A549 (cell line): ENCODE results near the gene ABCC6. TPM values are rescaled to one million over a fixed set of nuclear protein-coding genes. Genes with fewer than 3 reads are reported as not detected.

Source experiments
- ATAC-seq, 2 experiments: fragments of 200-7000 bp in 1 of 2; fragments of >200 bp in 1 of 2; cut with Nextera tagmentation in 1 of 2; cut with Tn5 transposase in 1 of 2; 3 replicates each; pipeline versions ENCODE4 v1.8.0 to v1.9.1; 2018 to 2020; ENCODE audit warnings: mild to moderate bottlenecking in 1 of 2, moderate library complexity in 1 of 2
- CTCF ChIA-PET: fragments of 300-600 bp; sonication (Branson Sonifier 250); formaldehyde crosslinking; extraction: SDS; loops from one replicate; lab custom pipeline; 2021; ENCODE audit warnings: antibody characterized with exemption, inconsistent platforms; lab: Yijun Ruan, JAX
- POLR2A ChIA-PET: fragments of 350-600 bp; formaldehyde crosslinking; extraction: SDS; loops from one replicate; lab custom pipeline; 2021; ENCODE audit warnings: antibody characterized with exemption, inconsistent platforms; lab: Yijun Ruan, JAX
- DNase-seq, 2 experiments: peaks; one replicate each; pipeline versions ENCODE4 v3.0.0 to v3.0.0-alpha.2; 2011 to 2016; ENCODE audit warnings: low read depth in 1 of 2, low spot score in 1 of 2
- FAIRE-seq: peaks from 2 replicates; lab custom pipeline; 2011; peaks lifted over from hg19 to GRCh38; lab: Jason Lieb, UNC
- H3K27ac ChIP-seq, 2 experiments: fragments of >200 bp; sonication (Bioruptor Twin); formaldehyde crosslinking; 3 replicates each; pipeline ENCODE4 v1.5.1; 2016 to 2017
- H3K4me1 ChIP-seq: fragments of >200 bp; sonication (Bioruptor Twin); formaldehyde crosslinking; 3 replicates; pipeline ENCODE4 v1.6.1; 2016
- H3K4me2 ChIP-seq: fragments of >200 bp; sonication (Bioruptor Twin); formaldehyde crosslinking; 3 replicates; pipeline ENCODE4 v1.6.1; 2016
- H3K4me3 ChIP-seq: fragments of >200 bp; sonication (Bioruptor Twin); formaldehyde crosslinking; 3 replicates; pipeline ENCODE4 v1.5.1; 2016
- H3K9me3 ChIP-seq: fragments of >200 bp; sonication (Bioruptor Twin); formaldehyde crosslinking; 3 replicates; pipeline ENCODE4 v1.6.1; 2016
- ATOH8 ChIP-seq: fragments of 250-450 bp; sonication (Bioruptor Pico); IDR thresholded peaks from 2 replicates; pipeline ENCODE4 v1.5.0; 2020; ENCODE audit warnings: low read depth, mild to moderate bottlenecking, moderate library complexity
- BCL3 ChIP-seq: fragments of >200 bp; sonication (Bioruptor Twin); formaldehyde crosslinking; IDR thresholded peaks from 3 replicates; pipeline ENCODE4 v1.6.1; 2016
- CBX8 ChIP-seq: fragments of 200-600 bp; sonication (generic); IDR thresholded peaks from 2 replicates; pipeline ENCODE4 v1.6.1; 2016
- CHD4 ChIP-seq: fragments of 200-600 bp; sonication (generic); IDR thresholded peaks from 2 replicates; pipeline ENCODE4 v1.6.1; 2016; ENCODE audit warnings: antibody characterized with exemption, mild to moderate bottlenecking, borderline replicate concordance
- EHMT2 ChIP-seq: fragments of 200-600 bp; sonication (generic); IDR thresholded peaks from 2 replicates; pipeline ENCODE4 v1.6.1; 2016; ENCODE audit warnings: antibody characterized with exemption, low read depth, mild to moderate bottlenecking, moderate library complexity
- ELK1 ChIP-seq: fragments of 150-350 bp; IDR thresholded peaks from 2 replicates; pipeline ENCODE4 v1.6.1; 2014; ENCODE audit warnings: low read depth, mild to moderate bottlenecking, low read length
- HES2 ChIP-seq: fragments of >200 bp; sonication (Bioruptor Twin); formaldehyde crosslinking; IDR thresholded peaks from 2 replicates; pipeline ENCODE4 v1.6.1; 2016
- HOXB5 ChIP-seq: fragments of 250-450 bp; sonication (Bioruptor Pico); IDR thresholded peaks from 2 replicates; pipeline ENCODE4 v1.5.0; 2020; ENCODE audit warnings: mild to moderate bottlenecking, moderate library complexity
- KDM5A ChIP-seq: fragments of 200-600 bp; sonication (generic); IDR thresholded peaks from 2 replicates; pipeline ENCODE4 v1.6.1; 2016; ENCODE audit warnings: antibody characterized with exemption, mild to moderate bottlenecking
- MAFK ChIP-seq: fragments of 450-650 bp; IDR thresholded peaks from 2 replicates; pipeline ENCODE4 v1.6.1; 2014; ENCODE audit not compliant: partially characterized antibody
- MAZ ChIP-seq: fragments of 150-350 bp; IDR thresholded peaks from 2 replicates; pipeline ENCODE4 v1.6.1; 2014; ENCODE audit warnings: antibody characterized with exemption, low read depth, low read length, borderline replicate concordance
- NPAS2 ChIP-seq: fragments of 250-450 bp; sonication (Bioruptor Pico); IDR thresholded peaks from 2 replicates; pipeline ENCODE4 v1.8.0; 2022; ENCODE audit warnings: mild to moderate bottlenecking, moderate library complexity, borderline replicate concordance
- NR3C1 ChIP-seq: fragments of >200 bp; sonication (Bioruptor Twin); formaldehyde crosslinking; IDR thresholded peaks from 3 replicates; pipeline ENCODE4 v1.6.1; 2017
- POLR2AphosphoS2 ChIP-seq: conservative IDR thresholded peaks from 2 replicates; pipeline ENCODE4 v1.6.1; 2012; ENCODE audit warnings: low read length, improper control_type of control experiment, inconsistent platforms
- RAD21 ChIP-seq, 2 experiments: fragments of >200 bp in 1 of 2; sonication (Bioruptor Twin) in 1 of 2; formaldehyde crosslinking in 1 of 2; IDR thresholded peaks in 1 of 2; conservative IDR thresholded peaks in 1 of 2; 2 replicates in 1 of 2; 3 replicates in 1 of 2; pipeline ENCODE4 v1.6.1; 2012 to 2018; ENCODE audit warnings: inconsistent platforms in 1 of 2
- RCOR1 ChIP-seq: fragments of 150-350 bp; IDR thresholded peaks from 2 replicates; pipeline ENCODE4 v1.6.1; 2014; ENCODE audit warnings: antibody characterized with exemption, low read length, low read depth
- SMC3 ChIP-seq: fragments of >200 bp; sonication (Bioruptor Twin); formaldehyde crosslinking; IDR thresholded peaks from 3 replicates; pipeline ENCODE4 v1.6.1; 2018; ENCODE audit warnings: inconsistent platforms
- TFCP2L1 ChIP-seq: fragments of 250-450 bp; sonication (Bioruptor Pico); IDR thresholded peaks from 2 replicates; pipeline ENCODE4 v1.5.0; 2021; ENCODE audit warnings: mild to moderate bottlenecking
- ZC3H11A ChIP-seq: fragments of 450-650 bp; IDR thresholded peaks from 2 replicates; pipeline ENCODE4 v1.6.1; 2014; ENCODE audit warnings: antibody characterized with exemption, mild to moderate bottlenecking
- ZFP36 ChIP-seq: fragments of 450-650 bp; IDR thresholded peaks from 2 replicates; pipeline ENCODE4 v1.6.1; 2014; ENCODE audit warnings: borderline replicate concordance; ENCODE audit not compliant: partially characterized antibody
- WGBS: methylation state at CpG from one replicate; pipeline ENCODE4 v1.1.6; 2017; ENCODE audit errors: missing lambda C conversion rate; 5-methylcytosine and 5-hydroxymethylcytosine counted together
- polyA plus RNA-seq, 4 experiments: library from polyadenylated mRNA; depleted of rRNA in 3 of 4; stranded (reverse); fragments of >200 nt; fragmentation: RNase III in 1 of 4; extraction: RNeasy Plus Mini Kit Qiagen cat#74134 plus additional on column Dnase treatment in 1 of 4; gene quantifications; 2 replicates in 3 of 4; 3 replicates in 1 of 4; pipeline ENCODE4 v1.2.3, GENCODE V29; 2011 to 2017
- TF ChIP-seq, protein P1 (sequence below): fragments of 250-450 bp; sonication (Bioruptor Pico); IDR thresholded peaks from 2 replicates; pipeline ENCODE4 v1.5.0; 2021; ENCODE audit warnings: mild to moderate bottlenecking, moderate library complexity, borderline replicate concordance
- TF ChIP-seq, protein P2 (sequence below): fragments of 450-650 bp; IDR thresholded peaks from 2 replicates; pipeline ENCODE4 v1.6.1; 2014; ENCODE audit warnings: antibody characterized with exemption

The ABCC6 gene
- polyA plus RNA-seq, 2 of the 4 experiments (the other 2 are of a cell fraction) = 3.6 to 5.0 TPM

DNA sequence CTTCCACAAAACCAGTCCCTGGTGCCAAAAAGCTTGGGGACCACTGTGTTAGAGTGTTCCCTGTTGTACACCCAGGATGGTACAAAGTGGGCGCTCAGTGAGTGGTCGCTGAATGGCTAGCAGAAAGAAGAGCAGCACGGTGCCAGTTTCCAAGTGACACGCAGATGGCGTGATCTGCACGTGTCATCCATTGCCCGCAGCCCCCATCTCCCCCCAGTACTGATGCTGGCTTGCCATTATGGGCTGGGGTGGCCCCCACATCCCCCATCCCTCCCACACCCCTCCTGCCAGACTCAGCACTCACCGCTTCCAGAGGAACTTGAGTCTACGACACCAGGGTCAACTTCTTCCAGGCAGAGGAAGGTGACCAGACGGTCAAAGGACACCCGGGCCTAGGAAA, 36.5 kb downstream of the ABCC6 start (continued):
- TF ChIP-seq, protein P1, sequence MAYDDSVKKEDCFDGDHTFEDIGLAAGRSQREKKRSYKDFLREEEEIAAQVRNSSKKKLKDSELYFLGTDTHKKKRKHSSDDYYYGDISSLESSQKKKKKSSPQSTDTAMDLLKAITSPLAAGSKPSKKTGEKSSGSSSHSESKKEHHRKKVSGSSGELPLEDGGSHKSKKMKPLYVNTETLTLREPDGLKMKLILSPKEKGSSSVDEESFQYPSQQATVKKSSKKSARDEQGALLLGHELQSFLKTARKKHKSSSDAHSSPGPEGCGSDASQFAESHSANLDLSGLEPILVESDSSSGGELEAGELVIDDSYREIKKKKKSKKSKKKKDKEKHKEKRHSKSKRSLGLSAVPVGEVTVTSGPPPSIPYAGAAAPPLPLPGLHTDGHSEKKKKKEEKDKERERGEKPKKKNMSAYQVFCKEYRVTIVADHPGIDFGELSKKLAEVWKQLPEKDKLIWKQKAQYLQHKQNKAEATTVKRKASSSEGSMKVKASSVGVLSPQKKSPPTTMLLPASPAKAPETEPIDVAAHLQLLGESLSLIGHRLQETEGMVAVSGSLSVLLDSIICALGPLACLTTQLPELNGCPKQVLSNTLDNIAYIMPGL (CRISPR knock-in tag) = no peak

DNA sequence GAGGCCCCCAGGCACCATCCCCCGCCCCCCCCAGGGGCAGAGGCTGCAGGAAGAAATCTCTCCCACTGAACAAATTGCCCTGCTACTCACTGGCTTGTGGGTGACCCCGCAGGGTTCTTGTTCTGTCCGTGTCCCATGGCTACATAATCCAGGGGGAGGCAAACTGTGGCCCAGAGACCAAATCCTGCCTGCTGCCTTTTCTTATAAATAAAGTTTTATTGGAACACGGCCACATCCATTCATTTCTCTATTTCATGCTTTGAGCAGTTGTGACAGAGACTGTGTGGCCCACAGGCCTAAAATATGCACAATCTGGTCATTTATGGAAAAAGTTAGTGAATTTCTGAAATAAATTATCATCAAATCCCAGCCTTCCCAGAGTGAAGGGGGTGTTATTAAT, 38.2 kb downstream of the ABCC6 start:
- Histone ChIP-seq H3K27ac (no peak overlapping the region), H3K4me2 (no peak overlapping the region), H3K9me3 (no peaks in the 10 kb centered on the region), H3K4me3 (no peak overlapping the region), H3K4me1 (no peaks in the 10 kb centered on the region)
- TF ChIP-seq HES2 (no peak), BCL3 (no peak), EHMT2 (no peak), ZC3H11A (no peak), HOXB5 (no peak), ELK1 (no peak), KDM5A (no peak), POLR2AphosphoS2 (no peak), RCOR1 (no peak), CHD4 (no peak), SMC3 (no peak), ATOH8 (CRISPR knock-in tag) (no peak)
- TF ChIP-seq, protein P2, sequence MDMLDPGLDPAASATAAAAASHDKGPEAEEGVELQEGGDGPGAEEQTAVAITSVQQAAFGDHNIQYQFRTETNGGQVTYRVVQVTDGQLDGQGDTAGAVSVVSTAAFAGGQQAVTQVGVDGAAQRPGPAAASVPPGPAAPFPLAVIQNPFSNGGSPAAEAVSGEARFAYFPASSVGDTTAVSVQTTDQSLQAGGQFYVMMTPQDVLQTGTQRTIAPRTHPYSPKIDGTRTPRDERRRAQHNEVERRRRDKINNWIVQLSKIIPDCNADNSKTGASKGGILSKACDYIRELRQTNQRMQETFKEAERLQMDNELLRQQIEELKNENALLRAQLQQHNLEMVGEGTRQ = no peak
- WGBS = 56% methylated on average over 3 of the region's 4 CpGs
- FAIRE-seq (no peak), DNase-seq (no peak), ATAC-seq (no peak)
- CTCF ChIA-PET = interaction anchor here (2.1 to 3.7 kb wide), 2 partner anchors 407 to 420 kb away, joined by 5 to 16 read pairs; no protein-coding TSS in a partner anchor
- POLR2A ChIA-PET = no interaction called here

GRCh38 chr16:16184594-16184993, 38.7 kb downstream of the ABCC6 start:
- 50% methylated on average over 5 of the region's 5 CpGs for WGBS
- Histone ChIP-seq H3K27ac (no peak overlapping the region), H3K4me1 (no peaks in the 10 kb centered on the region), H3K9me3 (no peaks in the 10 kb centered on the region), H3K4me3 (no peak overlapping the region), H3K4me2 (no peak overlapping the region)
- FAIRE-seq = no peak
- DNase-seq = no peak
- ATAC-seq = no peak; a peak in 1 of 6 replicates
- ChIA-PET CTCF (interaction anchor here (2.1 kb wide), 1 partner anchor 419 kb away, joined by 5 read pairs; no protein-coding TSS in a partner anchor), POLR2A (no interaction called here)
- TF ChIP-seq MAFK (no peak), RAD21 (conservative IDR thresholded peaks at IDR 0.05 in 1 of 2, IDR thresholded peaks at IDR 0.05 in 1 of 2) (no peak), HES2 (no peak), TFCP2L1 (CRISPR knock-in tag) (no peak), MAZ (no peak), NR3C1 (no peak), ZFP36 (no peak), CBX8 (no peak), NPAS2 (CRISPR knock-in tag) (no peak)
- TF ChIP-seq, protein P1 (CRISPR knock-in tag) = no peak
